Hepatocyte (in vitro differentiated cells): Measurements from ENCODE around the gene SLC26A1. TPM values are rescaled to one million over a fixed set of nuclear protein-coding genes. Genes with fewer than 3 reads are reported as not detected.
A peak's percentile ranks its signal among the peaks of the same experiment; 100 is the strongest.

ENCODE experiments used
- DNase-seq: peaks from one replicate; pipeline ENCODE4 v3.0.0-alpha.2; 2016; ENCODE audit warnings: low spot score
- H2AFZ ChIP-seq: fragments of 200-600 bp; sonication (generic); 2 replicates; pipeline ENCODE4 v1.6.0; 2016; ENCODE audit warnings: antibody characterized with exemption, mild to moderate bottlenecking
- H3K27ac ChIP-seq: fragments of 200-600 bp; sonication (generic); 2 replicates; pipeline ENCODE4 v1.5.1; 2016; ENCODE audit warnings: mild to moderate bottlenecking
- H3K27me3 ChIP-seq: fragments of 200-600 bp; sonication (generic); 2 replicates; pipeline ENCODE4 v1.6.1; 2016
- H3K36me3 ChIP-seq: fragments of 200-600 bp; sonication (generic); replicated peaks from 2 replicates; pipeline ENCODE4 v1.5.1; 2016; ENCODE audit warnings: low read depth; ENCODE audit not compliant: insufficient read depth
- H3K4me1 ChIP-seq: fragments of 200-600 bp; sonication (generic); 2 replicates; pipeline ENCODE4 v1.5.1; 2016; ENCODE audit warnings: mild to moderate bottlenecking, moderate library complexity; ENCODE audit not compliant: insufficient read depth
- H3K4me2 ChIP-seq: fragments of 200-600 bp; sonication (generic); 2 replicates; pipeline ENCODE4 v1.6.0; 2016
- H3K4me3 ChIP-seq: fragments of 200-600 bp; sonication (generic); 2 replicates; pipeline ENCODE4 v1.5.1; 2016; ENCODE audit warnings: mild to moderate bottlenecking
- H3K79me2 ChIP-seq: fragments of 200-600 bp; sonication (generic); 2 replicates; pipeline ENCODE4 v1.6.0; 2017; ENCODE audit warnings: mild to moderate bottlenecking
- H3K9me2 ChIP-seq: fragments of 200-600 bp; sonication (generic); replicated peaks from 2 replicates; pipeline ENCODE4 v1.6.0; 2017; ENCODE audit warnings: mild to moderate bottlenecking; ENCODE audit not compliant: insufficient read depth
- H3K9me3 ChIP-seq: fragments of 200-600 bp; sonication (generic); 2 replicates; pipeline ENCODE4 v1.5.1; 2016; ENCODE audit warnings: low read depth, mild to moderate bottlenecking
- H4K20me1 ChIP-seq: fragments of 200-600 bp; sonication (generic); 2 replicates; pipeline ENCODE4 v1.6.0; 2016; ENCODE audit warnings: mild to moderate bottlenecking; ENCODE audit not compliant: insufficient read depth, poor library complexity, severe bottlenecking
- CTCF ChIP-seq: fragments of 200-600 bp; sonication (generic); IDR thresholded peaks from 2 replicates; pipeline ENCODE4 v1.5.1; 2016; ENCODE audit warnings: antibody characterized with exemption, mild to moderate bottlenecking; ENCODE audit not compliant: poor library complexity
- EZH2 ChIP-seq: fragments of 200-600 bp; sonication (generic); IDR thresholded peaks from 2 replicates; pipeline ENCODE4 v1.6.1; 2016; ENCODE audit warnings: antibody characterized with exemption, mild to moderate bottlenecking, borderline replicate concordance
- EZH2phosphoT487 ChIP-seq: fragments of 200-600 bp; sonication (generic); IDR thresholded peaks from one replicate; pipeline ENCODE4 v1.6.1; 2018; ENCODE audit warnings: antibody characterized with exemption, mild to moderate bottlenecking, low read depth, moderate library complexity; ENCODE audit not compliant: unreplicated experiment, severe bottlenecking
- WGBS: methylation state at CpG from one replicate; pipeline ENCODE4 v1.1.6; 2016; ENCODE audit warnings: low lambda C conversion rate; ENCODE audit errors: missing lambda C conversion rate; 5-methylcytosine and 5-hydroxymethylcytosine counted together
- polyA plus RNA-seq: library from polyadenylated mRNA; unstranded; fragments of >200 nt; fragmentation: Nextera tagmentation; extraction: Ambion mirVana; gene quantifications from 2 replicates; pipeline ENCODE4 v1.2.1, GENCODE V29; 2016
- total RNA-seq: library from RNA; depleted of rRNA; stranded (reverse); fragments of >200 nt; gene quantifications from 2 replicates; pipeline ENCODE4 v1.2.3, GENCODE V29; 2014

SLC26A1 gene
- total and polyA plus RNA-seq, 2 experiments from 2014 or later = 9.0 to 12.6 TPM

- H3K27ac ChIP-seq = no peak overlapping the region
- no peak overlapping the region for H2AFZ ChIP-seq
These were observed 3.3 kb downstream of the SLC26A1 start for GRCh38 chr4:989722-990471.

GRCh38 chr4:988726-989721 is 4.2 kb downstream of the SLC26A1 start:
- no peaks in the 10 kb centered on the region for H3K9me2 ChIP-seq
- H3K9me3 ChIP-seq = no peaks in the 10 kb centered on the region
- H3K27ac ChIP-seq = no peak overlapping the region
- WGBS = 94% methylated on average over 58 of the region's 69 CpGs
- TF ChIP-seq CTCF (no peak), EZH2phosphoT487 (no peak)
- no peaks in the 10 kb centered on the region for H3K27me3 ChIP-seq
- H3K36me3 ChIP-seq = no peaks in the 10 kb centered on the region
- peaks cover 13% of the 10 kb centered on the region for H3K79me2 ChIP-seq
- peaks cover 29% of the 10 kb centered on the region for H3K4me1 ChIP-seq
- no peak overlapping the region for H3K4me3 ChIP-seq
- no peaks in the 10 kb centered on the region for H4K20me1 ChIP-seq
- DNase-seq = no peak
- no peak overlapping the region for H3K4me2 ChIP-seq
- H2AFZ ChIP-seq = no peak overlapping the region

More at GRCh38 chr4:989722-990471, 3.3 kb downstream of the SLC26A1 start:
- Histone ChIP-seq H3K79me2 (peaks cover 8% of the 10 kb centered on the region), H3K36me3 (no peaks in the 10 kb centered on the region), H3K4me1 (peaks cover 29% of the 10 kb centered on the region), H3K9me3 (no peaks in the 10 kb centered on the region), H3K9me2 (no peaks in the 10 kb centered on the region), H3K4me3 (no peak overlapping the region), H4K20me1 (no peaks in the 10 kb centered on the region), H3K4me2 (no peak overlapping the region), H3K27me3 (no peaks in the 10 kb centered on the region)
- no peak for TF ChIP-seq EZH2phosphoT487
- TF ChIP-seq CTCF = no peak
- no peak for TF ChIP-seq EZH2
- no peak for DNase-seq
- WGBS = 97% methylated on average over 57 of the region's 58 CpGs

- 79% methylated on average over 34 of the region's 37 CpGs for WGBS
- H3K36me3 ChIP-seq = no peaks in the 10 kb centered on the region
- peak overlapping the region; percentile 78 for H3K4me3 ChIP-seq
- peak overlapping the region; percentile 91 for H3K4me2 ChIP-seq
- H3K27ac ChIP-seq = peak overlapping the region; percentile 80
- no peaks in the 10 kb centered on the region for H3K27me3 ChIP-seq
- no peak overlapping the region for H2AFZ ChIP-seq
- no peaks in the 10 kb centered on the region for H3K9me2 ChIP-seq
- no peaks in the 10 kb centered on the region for H3K9me3 ChIP-seq
- H3K4me1 ChIP-seq = peaks cover 22% of the 10 kb centered on the region
- TF ChIP-seq EZH2phosphoT487 (no peak), CTCF (no peak), EZH2 (no peak)
- DNase-seq = no peak
- peaks cover 17% of the 10 kb centered on the region for H3K79me2 ChIP-seq
- no peaks in the 10 kb centered on the region for H4K20me1 ChIP-seq
These were observed 5.3 kb downstream of the SLC26A1 start for GRCh38 chr4:987624-988513.
